Suppressor macrophage treated with lipopolysaccharide for 4 hours (primary cell): ENCODE measurements around the gene STARD13.

Experiments used
- DNase-seq: peaks from one replicate; pipeline ENCODE4 v3.0.0-alpha.2; 2020

Gene STARD13

DNA sequence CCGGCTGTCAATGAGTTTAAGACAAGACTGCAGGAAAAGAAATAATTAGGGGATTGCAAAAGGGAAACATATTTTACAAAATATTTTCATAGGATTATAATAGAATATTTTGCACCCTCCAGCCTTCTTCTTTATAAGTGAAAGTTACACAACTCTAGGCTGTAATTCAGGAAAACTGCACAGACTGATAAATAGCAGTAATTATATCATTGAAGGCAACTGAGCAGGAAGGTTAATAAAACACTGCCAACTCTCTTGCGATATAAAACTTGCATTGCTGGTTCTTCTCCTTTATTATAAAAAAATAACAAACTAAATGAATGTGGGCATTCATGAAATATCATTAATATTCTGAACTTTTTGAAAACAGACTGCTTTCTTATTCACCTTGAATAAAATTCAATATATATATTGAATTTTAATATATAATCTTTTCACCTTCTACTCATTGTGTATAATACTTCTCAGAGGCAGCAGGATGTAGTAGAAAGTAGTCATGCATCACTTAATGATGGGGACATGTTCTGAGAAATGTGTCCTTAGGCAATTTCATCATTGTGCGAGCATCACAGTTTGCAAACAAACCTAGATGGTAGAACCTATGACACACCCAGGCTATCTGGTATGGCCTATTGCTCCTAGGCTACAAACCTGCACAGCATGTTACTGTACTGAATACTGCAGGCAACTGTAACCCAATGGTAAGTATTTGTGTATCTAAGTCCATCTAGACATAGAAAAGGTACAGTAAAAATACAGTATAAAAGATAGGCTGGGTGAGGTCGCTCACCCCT lies 24.9 kb upstream of the STARD13 start:
- DNase-seq, result no peak

DNA sequence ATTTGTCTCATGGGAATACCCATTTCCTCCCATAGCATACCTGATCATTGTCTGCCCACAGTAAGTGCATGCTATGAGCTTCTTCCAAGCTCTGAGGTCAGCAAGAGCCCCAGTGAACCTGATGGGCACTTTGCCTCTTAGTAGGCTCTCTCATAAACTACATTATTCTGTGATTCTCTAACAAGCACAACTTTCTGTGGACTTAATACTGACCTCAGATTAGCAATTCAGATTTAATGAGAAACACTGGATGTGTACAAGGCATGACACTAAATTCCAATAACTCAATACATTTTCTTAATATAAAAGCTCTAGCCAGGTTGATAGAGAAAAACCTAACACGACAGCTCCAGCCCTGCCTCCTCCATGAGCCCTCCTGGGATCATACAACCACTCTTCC lies 23.3 kb upstream of the STARD13 start:
- DNase-seq, result no peak

DNA sequence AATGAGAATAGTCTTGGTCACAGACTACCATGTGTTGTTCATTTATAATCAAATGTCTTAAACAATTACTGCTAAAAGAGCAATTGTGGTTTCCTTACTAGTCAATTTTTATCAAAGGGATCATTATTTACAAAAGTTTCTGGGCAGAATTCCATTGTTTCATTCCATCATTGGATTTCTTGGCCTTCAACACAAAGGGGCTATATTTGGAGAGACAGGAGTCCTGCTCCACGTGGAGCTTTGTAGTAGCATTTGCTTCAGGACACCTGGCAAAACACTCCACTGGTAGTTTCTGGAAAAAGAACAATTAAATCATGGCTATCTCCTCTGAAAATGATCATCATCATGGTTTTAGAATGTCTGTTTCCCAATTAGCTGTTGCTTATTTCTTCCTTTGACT lies 22.3 kb upstream of the STARD13 start:
- no peak for DNase-seq

DNA sequence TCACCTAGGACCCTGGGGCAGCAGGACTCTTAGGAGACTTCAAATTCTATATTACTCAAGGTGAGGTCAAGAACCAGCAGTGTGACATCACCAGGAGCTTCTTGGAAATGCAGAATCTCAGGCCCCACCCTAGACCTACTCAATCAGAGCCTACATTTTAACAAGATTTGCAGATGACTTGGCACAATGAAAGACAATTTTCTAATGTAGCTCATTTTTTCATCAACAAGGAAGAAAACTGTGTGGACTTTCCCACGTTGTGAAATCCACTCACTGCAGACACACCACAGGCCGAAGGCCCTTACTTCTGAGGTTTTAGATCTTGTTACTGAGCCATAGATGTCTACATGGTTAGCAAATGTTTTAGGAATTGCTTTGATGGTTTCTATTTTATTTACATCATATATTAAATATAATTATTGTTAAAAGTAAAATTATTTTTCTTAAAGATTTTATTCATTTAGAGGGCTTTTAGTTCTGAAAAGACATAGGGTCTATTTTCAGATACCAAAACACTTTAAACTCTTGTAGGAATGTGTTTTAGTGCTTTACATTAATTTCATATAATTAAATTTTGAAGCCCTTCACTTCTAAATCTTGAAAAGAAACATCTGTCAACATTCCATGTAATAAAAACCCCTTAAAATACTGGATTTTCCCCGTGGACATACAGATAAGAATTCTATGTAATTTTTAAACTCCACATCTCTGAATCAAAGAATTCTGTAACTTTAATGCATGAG lies 18.5 kb upstream of the STARD13 start:
- DNase-seq, result peak; percentile 67

DNA sequence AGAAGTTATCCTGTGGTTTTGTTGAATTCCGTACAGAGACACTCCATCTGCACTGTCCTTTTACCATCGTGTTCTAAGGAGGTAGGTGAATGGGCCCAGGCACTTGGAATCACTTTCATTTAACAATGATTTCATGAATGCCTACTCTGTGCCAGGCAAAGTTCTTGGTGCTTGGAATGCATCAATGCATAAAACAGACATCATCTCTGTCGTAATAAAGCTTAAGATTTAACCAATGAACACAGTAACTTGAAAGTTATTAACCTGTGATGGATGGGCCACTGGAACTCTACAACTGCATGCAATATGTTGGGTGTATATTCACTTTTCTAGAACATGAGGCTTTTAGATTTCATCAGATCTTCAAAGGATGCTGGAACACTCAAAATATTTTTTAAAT lies 14.1 kb upstream of the STARD13 start:
- DNase-seq, result no peak

DNA sequence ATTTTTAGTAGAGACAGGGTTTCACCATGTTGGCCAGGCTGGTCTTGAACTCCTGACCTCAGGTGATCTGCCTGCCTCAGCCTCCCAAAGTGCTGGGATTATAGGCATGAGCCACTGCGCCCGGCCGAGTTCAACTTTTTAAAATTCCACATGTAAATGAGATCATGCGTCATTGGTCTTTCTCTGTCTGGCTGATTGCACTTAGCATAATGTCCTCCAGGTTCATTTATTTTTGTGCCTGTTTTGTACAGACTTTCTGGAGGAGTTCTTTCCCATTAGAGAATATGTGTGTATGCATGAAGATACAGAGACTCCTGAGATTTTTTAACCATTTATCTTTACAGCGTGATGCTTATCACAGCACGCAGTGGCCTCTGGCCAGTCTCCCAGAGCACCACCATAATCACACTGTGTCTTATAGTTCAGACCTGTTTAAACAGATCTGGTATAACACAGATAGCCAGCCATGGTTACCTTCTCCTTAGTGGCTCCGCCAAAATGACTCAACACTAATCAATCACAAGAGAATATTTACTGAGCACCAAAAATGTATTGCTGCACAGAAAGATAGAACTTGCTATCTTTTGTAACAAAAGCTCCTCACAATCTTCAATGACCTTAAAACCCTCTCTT lies 11.4 kb upstream of the STARD13 start:
- no peak for DNase-seq

DNA sequence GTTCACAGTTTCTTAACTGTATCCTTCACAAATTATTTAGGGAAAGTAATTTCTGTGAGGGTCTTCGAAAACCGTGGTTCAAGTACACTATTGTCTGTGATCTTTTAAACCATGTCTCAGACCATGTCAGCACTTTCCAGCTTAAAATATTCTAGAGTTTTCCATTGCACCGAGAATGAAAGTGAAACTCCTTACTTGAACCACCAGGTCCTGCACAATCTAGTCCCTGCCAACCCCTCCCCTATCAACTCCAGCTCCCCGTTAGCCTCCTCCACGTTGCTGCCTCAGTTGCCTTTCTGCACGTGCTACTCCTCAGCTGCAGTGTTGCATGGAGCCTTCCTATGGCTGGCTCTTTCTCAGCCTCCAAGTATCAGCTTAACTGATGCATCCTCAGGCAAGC lies 7.2 kb upstream of the STARD13 start:
- no peak for DNase-seq

DNA sequence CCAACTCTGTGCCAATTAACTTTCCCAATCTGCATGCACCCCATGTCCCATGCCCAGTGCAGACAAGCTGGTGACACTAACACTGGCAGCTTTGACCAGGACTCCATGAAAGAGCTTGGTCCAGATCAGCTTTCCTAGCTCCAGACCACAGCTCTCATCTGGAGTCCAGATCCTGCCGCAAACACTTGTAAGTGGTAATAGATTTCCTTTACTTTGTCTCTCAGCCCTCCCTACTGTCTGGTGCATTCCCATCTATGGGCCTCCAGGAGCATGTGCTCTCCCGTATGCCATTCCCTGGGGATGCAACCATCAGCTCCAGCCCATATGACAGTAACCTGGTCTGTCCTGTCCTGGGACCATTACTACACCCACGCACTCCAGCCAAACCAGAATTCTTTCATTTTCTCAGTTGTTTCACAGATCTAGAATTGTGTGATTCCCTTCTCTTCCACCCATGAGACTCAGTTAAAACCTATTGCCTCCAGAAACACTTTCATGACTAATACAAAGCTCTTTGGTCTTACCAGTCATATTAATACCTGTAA lies 4.9 kb upstream of the STARD13 start:
- DNase-seq, result no peak

DNA sequence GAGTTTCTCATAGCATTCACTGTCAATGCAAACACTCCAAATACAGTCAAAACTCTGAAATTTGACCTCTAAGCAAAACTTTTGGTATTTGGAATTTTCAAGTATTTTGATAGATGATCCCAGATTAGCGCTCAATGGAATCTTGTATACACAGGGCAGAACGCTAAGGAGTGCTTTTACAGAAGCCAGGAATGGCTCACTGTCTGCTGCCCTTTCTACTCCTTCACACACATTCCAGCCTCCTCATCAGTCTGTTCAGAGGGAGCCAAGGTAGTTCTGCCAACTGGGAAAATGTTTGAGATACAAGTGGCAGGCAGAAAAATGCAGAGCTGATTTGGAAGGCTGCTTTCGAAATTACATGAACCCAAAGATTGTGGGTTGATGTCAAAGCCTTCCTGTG lies 4.4 kb upstream of the STARD13 start:
- DNase-seq, result no peak

DNA sequence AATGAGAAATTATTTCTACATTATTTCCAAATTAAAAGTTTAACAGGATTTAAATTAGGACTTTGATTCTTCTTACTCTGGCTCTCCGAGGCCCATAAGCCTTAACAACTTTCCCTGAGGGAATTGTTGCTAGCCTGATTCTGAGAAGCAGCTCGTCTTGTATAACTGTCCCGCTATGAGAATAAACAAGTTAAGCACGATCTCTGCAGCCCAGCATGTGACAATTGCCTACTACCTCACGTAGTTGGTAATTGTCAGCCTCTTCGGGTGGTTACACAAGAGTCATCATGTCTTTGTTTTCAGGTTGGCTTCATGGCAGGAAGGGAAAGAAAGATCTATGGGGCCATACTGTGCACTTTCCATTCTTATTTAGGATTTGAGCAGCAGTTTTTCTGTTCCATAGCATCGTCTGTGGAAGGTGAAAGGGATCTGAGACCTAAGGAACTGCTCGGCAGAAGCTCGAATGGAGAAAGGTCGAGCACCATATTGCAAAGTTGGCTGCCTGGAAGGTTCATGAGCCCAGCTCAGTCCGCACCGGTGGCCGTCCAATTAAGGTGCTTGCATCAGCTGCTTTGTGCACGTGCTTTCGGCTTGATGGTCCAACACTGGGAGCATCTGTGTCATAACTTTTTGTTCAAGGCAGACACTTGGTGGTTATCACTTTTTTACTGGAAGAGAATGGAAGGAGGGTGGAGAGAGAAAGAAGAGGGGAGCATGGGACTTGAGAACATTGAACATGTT lies 1.8 kb upstream of the STARD13 start:
- no peak for DNase-seq

DNA sequence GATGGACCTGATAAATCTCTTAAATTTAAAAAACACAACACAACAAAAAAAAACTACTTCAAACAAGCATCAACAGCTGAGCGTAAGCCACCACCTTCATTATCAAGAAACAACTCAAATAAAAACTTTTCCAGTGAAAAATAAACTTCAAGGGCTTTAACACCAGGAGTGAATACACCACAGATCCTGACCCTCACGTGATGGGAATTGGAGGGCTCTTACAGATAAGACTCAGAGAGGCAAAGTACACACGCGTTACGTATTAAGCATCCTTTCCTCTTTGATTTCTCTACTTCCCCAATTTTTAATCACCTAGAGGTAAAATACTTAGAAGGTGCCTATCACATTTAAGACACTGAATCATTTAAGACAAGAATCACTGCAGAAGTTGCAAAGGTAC lies 573 bp upstream of the STARD13 start:
- DNase-seq, result no peak

DNA sequence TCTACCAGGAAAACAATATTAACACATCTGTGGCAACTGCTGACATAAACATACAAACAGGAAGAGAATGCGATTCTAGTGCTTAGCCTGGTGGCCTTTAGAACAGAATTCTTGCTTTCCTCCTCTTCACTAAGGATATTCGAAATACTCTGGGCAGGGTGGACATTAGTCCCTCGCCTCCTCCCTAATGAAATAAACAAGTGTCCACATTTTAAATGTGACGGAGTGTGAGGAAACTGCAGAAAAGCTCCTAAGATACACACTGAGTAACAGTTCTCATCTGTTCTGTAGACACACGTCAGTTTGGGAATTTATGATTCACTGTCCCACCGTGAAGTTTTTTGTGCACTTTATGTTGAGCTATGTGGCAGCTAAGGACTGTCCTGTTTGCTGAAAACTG lies 639 bp downstream of the STARD13 start:
- peak; percentile 49 for DNase-seq

DNA sequence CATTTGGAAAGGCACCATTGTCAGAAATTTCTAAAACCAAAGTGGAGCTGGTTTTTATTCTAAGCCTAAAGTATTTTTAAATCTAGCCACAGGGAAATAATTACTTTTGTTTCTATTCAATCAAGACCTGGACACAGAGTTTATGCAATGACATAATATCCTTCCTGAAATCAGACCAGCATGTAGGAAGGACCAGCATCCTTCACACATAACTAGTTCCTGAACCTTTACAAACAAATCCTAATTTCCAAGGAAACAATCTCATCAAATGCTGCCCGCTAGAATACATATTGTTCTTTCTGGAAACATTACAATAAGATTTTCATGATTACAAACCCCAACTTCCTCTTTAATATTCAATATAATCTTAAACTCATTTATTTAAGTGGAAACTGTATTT lies 1.5 kb downstream of the STARD13 start:
- DNase-seq, result no peak

DNA sequence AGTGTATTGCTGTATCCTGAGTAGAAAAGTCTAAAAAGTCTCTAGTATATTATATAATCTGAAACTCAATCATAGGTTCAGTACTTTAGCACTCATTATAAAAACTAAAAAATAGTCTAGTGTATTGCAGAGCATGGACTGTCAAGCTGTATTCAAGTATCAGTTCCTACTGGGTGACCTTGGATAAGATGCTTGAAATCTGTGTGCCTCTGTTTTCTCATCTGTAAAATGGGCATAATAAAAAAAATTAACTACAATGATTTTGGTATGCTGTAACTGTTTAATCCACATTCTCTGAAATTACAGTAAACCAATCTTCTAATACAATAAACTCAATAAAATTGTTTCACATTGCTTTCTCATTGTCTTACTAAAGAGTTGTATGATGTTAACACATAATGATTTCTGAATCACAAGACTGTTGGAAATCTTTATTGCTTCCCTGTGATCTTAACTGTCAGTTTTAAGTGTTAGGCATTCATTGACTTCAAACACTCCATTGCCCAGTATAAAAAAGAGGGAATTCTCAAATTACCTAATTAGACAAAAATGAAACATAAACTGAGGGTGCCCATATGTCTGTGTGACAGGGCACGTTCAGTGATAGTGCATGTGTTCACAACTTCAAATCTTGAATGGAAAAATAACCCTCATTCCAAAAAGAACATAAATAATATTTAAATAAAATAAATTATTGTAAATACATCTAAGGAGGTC lies 2.2 kb downstream of the STARD13 start:
- DNase-seq, result no peak

DNA sequence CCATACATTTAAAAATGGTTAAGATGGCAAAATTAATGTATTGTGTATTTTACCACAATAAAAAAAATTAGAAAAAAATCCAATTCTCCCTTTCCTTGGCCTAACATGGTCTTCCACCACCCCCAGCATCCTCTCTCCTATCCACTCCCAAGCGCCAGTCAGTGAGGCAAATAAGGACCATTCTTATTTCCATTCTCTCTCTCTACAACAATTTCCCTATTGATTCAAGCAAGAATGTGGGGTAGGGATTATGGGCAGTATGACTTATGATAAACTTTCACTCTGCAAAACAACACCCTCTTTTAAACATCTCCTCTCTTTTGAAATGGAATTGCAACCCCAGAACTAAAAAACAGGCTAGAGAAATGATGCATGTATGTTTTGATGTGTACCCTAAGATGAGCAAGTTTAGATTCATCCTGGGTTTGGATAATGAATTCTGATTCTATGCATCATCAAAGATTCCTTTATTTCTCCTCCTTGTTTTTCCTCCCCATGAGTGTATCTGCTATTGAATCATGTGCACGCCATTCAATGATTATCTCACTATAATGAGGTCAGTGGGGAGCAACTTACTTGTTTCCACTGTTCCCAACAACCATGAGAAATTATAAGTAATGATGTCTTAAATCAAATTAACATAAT lies 3.5 kb downstream of the STARD13 start:
- DNase-seq, result no peak

DNA sequence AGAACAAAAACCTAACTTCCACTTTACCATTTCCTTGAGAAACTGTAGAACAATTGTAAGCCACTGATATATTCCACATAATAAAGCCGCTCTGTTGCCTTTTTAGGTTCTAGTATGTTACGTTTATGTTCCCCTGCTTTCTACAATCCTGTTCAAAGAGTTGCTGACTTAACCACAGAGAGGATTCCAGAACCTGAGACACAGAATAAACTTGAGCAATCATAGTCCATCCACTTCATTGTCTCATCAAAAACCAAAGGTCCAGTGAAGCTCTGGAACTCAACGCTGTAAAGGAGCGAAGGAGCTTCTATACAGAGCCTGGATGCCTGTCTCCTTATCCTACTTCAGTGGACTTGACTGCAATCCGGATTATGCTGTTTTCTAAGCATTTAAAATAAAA lies 4.6 kb downstream of the STARD13 start:
- DNase-seq, result no peak

DNA sequence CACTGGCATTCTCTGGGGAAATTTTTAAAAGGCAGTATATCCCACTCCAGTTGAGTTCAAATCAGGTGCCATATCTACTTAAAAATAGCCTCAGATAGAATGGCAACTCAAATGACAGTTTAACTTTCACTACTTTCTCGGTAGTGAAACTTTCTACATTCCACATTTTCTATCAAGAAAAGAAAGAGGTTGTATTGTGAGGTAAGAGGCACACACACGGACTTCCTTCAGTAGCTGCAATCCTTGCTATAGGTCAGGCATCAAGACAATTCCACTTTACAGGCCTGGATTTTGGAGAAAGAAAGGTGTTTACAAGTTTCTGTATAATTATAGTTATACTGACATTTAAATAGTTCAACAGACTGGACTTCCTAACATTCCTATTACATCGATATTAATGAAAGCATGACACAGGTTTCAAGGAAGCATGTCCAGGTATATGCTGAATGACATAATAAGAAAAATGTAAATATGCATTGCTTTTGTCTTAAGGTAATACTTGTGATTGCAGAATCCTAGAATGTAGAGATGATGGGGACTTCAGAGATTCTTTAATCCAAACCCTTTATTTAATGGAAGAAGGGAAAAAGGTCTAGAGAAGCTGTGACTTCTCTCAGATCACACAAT lies 5.2 kb downstream of the STARD13 start:
- no peak for DNase-seq

DNA sequence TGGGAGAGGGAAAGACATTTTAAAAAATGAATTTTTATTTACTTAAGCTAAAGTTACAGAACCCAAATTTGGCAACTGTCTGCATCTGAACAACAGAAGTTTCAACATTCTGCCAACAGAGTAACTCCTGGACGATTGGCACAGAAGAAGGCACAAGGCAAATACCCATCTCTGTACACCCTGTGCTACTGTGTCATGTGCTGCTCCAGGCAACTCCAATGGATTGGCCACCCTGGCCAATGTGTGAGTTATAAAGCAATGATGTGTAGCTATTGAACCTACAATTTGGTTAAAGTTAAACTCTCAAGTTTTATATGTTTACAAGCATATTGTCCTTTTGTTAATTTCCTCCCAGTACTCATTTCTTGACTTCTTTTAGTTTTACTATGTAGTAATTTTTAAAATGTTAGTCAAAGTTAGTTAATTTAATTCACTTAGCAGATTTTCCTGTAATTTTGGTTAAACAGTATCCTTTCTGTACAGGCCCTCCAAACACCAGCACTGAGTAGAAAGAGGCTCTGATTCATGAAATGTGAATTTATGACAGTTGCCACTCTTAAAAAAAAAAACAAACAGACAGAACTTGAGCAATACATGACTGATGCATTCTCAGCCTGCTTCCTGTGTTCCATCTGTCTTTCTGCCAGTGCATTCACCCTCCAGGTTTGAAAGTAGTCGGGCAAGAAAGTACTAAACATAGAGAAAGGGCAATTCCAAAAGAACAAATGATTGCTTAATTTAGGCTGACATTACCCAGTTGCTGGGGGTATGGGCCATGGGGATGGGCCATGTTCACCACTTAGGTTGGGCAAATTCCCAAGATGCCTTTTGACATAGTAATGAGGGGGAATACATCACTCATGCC lies 5.9 kb downstream of the STARD13 start:
- DNase-seq, result peak; percentile 29

DNA sequence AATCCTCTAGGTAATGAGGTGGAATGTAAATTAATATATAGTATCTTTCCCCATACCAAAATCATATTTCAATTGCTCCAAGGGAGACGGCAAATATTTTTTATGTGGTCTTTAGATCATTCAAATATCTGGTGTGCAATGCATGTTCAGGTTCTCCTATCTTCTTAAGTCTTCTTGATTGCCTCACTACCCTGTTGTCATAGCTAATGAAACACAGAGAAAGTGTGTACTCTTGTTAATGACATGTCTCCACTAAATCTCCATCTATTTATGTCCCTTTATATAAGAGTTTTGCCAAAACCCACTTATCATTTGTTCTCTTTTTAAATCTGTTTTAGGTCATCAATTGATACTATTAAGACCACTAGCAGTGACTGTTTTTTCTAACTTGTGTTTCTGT lies 6.6 kb downstream of the STARD13 start:
- no peak for DNase-seq

DNA sequence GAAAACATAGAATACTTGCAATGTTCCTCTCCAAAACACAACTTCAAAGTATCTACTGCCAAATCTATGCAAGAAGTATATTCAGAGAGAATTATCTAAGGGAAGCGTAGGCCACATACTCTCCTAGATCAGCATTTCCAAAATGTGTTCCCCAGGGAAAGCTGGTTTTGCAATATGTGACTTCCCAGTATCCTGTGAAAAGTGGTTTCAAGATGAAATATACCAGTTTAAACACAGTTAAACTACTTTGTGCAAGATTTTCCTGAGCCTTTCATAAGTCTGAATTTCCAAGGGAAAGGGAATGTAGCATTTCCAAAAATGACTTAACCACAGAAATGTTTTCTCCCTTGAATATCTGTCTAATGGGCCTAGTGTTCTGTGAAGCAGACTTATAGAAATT lies 7.6 kb downstream of the STARD13 start:
- DNase-seq, result no peak
